ENCODE measurements around the gene N4BP2L1.

- TF ChIP-seq, protein P1, sequence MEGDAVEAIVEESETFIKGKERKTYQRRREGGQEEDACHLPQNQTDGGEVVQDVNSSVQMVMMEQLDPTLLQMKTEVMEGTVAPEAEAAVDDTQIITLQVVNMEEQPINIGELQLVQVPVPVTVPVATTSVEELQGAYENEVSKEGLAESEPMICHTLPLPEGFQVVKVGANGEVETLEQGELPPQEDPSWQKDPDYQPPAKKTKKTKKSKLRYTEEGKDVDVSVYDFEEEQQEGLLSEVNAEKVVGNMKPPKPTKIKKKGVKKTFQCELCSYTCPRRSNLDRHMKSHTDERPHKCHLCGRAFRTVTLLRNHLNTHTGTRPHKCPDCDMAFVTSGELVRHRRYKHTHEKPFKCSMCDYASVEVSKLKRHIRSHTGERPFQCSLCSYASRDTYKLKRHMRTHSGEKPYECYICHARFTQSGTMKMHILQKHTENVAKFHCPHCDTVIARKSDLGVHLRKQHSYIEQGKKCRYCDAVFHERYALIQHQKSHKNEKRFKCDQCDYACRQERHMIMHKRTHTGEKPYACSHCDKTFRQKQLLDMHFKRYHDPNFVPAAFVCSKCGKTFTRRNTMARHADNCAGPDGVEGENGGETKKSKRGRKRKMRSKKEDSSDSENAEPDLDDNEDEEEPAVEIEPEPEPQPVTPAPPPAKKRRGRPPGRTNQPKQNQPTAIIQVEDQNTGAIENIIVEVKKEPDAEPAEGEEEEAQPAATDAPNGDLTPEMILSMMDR (IDR thresholded peaks at IDR 0.05; ENCODE audit: low read depth, low read length, missing input control), result no peak
- TF ChIP-seq MAX (IDR thresholded peaks at IDR 0.05) (no peak), FOXA1 (IDR thresholded peaks at IDR 0.05) (no peak), TAF1 (conservative IDR thresholded peaks at IDR 0.05) (no peak), FOXA2 (IDR thresholded peaks at IDR 0.05) (no peak), EGR1 (IDR thresholded peaks at IDR 0.05; ENCODE audit: low read depth in 2 of 2) (no peak), RXRA (IDR thresholded peaks at IDR 0.05) (no peak), REST (IDR thresholded peaks at IDR 0.05) (no peak), RAD21 (IDR thresholded peaks at IDR 0.05) (no peak), YY1 (IDR thresholded peaks at IDR 0.05) (no peak), SP1 (IDR thresholded peaks at IDR 0.05) (no peak), GABPA (IDR thresholded peaks at IDR 0.05 in 1 of 2, conservative IDR thresholded peaks at IDR 0.05 in 1 of 2) (no peak)
- TF ChIP-seq, protein P2, sequence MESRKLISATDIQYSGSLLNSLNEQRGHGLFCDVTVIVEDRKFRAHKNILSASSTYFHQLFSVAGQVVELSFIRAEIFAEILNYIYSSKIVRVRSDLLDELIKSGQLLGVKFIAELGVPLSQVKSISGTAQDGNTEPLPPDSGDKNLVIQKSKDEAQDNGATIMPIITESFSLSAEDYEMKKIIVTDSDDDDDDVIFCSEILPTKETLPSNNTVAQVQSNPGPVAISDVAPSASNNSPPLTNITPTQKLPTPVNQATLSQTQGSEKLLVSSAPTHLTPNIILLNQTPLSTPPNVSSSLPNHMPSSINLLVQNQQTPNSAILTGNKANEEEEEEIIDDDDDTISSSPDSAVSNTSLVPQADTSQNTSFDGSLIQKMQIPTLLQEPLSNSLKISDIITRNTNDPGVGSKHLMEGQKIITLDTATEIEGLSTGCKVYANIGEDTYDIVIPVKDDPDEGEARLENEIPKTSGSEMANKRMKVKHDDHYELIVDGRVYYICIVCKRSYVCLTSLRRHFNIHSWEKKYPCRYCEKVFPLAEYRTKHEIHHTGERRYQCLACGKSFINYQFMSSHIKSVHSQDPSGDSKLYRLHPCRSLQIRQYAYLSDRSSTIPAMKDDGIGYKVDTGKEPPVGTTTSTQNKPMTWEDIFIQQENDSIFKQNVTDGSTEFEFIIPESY (IDR thresholded peaks at IDR 0.05), result no peak
Observed at GRCh38 chr13:32370805-32371204, 57.1 kb downstream of the N4BP2L1 start.
